ENCODE measurements around the gene RIPOR3. TPM values are rescaled to one million over a fixed set of nuclear protein-coding genes. Genes with fewer than 3 reads are reported as not detected.

RIPOR3 gene
- total and polyA plus RNA-seq, 9 of the 15 experiments (the other 6 are each of a cell fraction or from before 2014, with no cell fraction given): 3.3 to 62.7 (median 21.4) TPM

- TF ChIP-seq GTF2B (IDR thresholded peaks at IDR 0.05; ENCODE audit: extremely low read depth, insufficient read length) (no peak), ZBTB26 (CRISPR knock-in tag; IDR thresholded peaks at IDR 0.05) (no peak), HMBOX1 (IDR thresholded peaks at IDR 0.05) (peak; percentile 91; the same call in 1 of the 2 replicates), ATF4 (CRISPR knock-in tag; IDR thresholded peaks at IDR 0.05) (no peak), SMAD3 (CRISPR knock-in tag; conservative IDR thresholded peaks at IDR 0.05) (no peak), SREBF1 (IDR thresholded peaks at IDR 0.05; ENCODE audit: borderline replicate concordance, low read depth, low read length) (no peak), MAFK (IDR thresholded peaks at IDR 0.05; ENCODE audit: low read length) (no peak), SOX6 (IDR thresholded peaks at IDR 0.05) (peak; percentile 11; the same call in 1 of the 2 replicates), FOXK2 (conservative IDR thresholded peaks at IDR 0.05 in 1 of 2, IDR thresholded peaks at IDR 0.05 in 1 of 2; ENCODE audit: low read depth in 2 of 2) (peak; percentile 24 to 46; a peak in 3 of 4 replicates), SMARCB1 (IDR thresholded peaks at IDR 0.05; ENCODE audit: insufficient read length, low read depth) (no peak), PRDM10 (IDR thresholded peaks at IDR 0.05; ENCODE audit: partially characterized antibody) (peak; percentile 96), SMARCE1 (IDR thresholded peaks at IDR 0.05) (peak; percentile 91), FOXP1 (CRISPR knock-in tag; IDR thresholded peaks at IDR 0.05) (no peak), ZHX1 (conservative IDR thresholded peaks at IDR 0.05; ENCODE audit: low read length) (peak; percentile 21; the same call in 1 of the 2 replicates), SNAPC5 (CRISPR knock-in tag; IDR thresholded peaks at IDR 0.05) (no peak), BCL6 (CRISPR knock-in tag; IDR thresholded peaks at IDR 0.05) (no peak)
Observed at GRCh38 chr20:50724851-50725723, 33.7 kb upstream of the RIPOR3 start (continued).

All from K562 (cell line).